Hematopoietic multipotent progenitor cell treated with erythropoietin and hydrocortisone succinate and interleukin-3 and kit ligand, for 15 days (in vitro differentiated cells): Measurements from ENCODE around the gene ACP3.
A peak's percentile ranks its signal among the peaks of the same experiment; 100 is the strongest.

Source experiments
- DNase-seq: peaks from one replicate; pipeline ENCODE4 v3.0.0-alpha.2; 2015; ENCODE audit warnings: low spot score

Gene ACP3

GRCh38 chr3:132315851-132316250 is 1.4 kb upstream of the ACP3 start:
- DNase-seq: no peak

GRCh38 chr3:132318451-132318850 is 1.2 kb downstream of the ACP3 start:
- no peak for DNase-seq

GRCh38 chr3:132321304-132321703 is 4.1 kb downstream of the ACP3 start:
- DNase-seq: no peak

GRCh38 chr3:132325103-132325606 is 7.9 kb downstream of the ACP3 start:
- DNase-seq: no peak

GRCh38 chr3:132325634-132326033 is 8.4 kb downstream of the ACP3 start:
- DNase-seq: no peak

- no peak for DNase-seq
Observed at GRCh38 chr3:132326251-132326650, 9.0 kb downstream of the ACP3 start.

GRCh38 chr3:132332082-132332481 is 14.9 kb downstream of the ACP3 start:
- DNase-seq: no peak

GRCh38 chr3:132332508-132332907 is 15.3 kb downstream of the ACP3 start:
- no peak for DNase-seq

GRCh38 chr3:132341746-132342145 is 24.5 kb downstream of the ACP3 start:
- no peak for DNase-seq

- no peak for DNase-seq
Observed at GRCh38 chr3:132342183-132342582, 25.0 kb downstream of the ACP3 start.

GRCh38 chr3:132342610-132343009 is 25.4 kb downstream of the ACP3 start:
- DNase-seq: no peak

- DNase-seq: peak; percentile 56
Observed at GRCh38 chr3:132343018-132343612, 25.9 kb downstream of the ACP3 start.

GRCh38 chr3:132344666-132345280 is 27.6 kb downstream of the ACP3 start:
- DNase-seq: no peak

- no peak for DNase-seq
Observed at GRCh38 chr3:132346841-132347736, 29.9 kb downstream of the ACP3 start.

GRCh38 chr3:132347811-132348210 is 30.6 kb downstream of the ACP3 start:
- no peak for DNase-seq

GRCh38 chr3:132348531-132348930 is 31.3 kb downstream of the ACP3 start:
- DNase-seq: no peak

- DNase-seq: no peak
Observed at GRCh38 chr3:132350814-132351213, 33.6 kb downstream of the ACP3 start.

- no peak for DNase-seq
Observed at GRCh38 chr3:132351222-132351806, 34.1 kb downstream of the ACP3 start.

GRCh38 chr3:132352556-132353143 is 35.4 kb downstream of the ACP3 start:
- peak; percentile 72 for DNase-seq

GRCh38 chr3:132354916-132355702 is 37.9 kb downstream of the ACP3 start:
- DNase-seq: no peak

GRCh38 chr3:132356568-132356967 is 39.4 kb downstream of the ACP3 start:
- no peak for DNase-seq
